K562 (cell line): ENCODE data around the gene LRFN4. TPM values are rescaled to one million over a fixed set of nuclear protein-coding genes. Genes with fewer than 3 reads are reported as not detected.

Experiments used
- ARNT ChIP-seq, 2 experiments: fragments of 450-650 bp; IDR thresholded peaks; 2 replicates each; pipeline ENCODE4 v1.6.1; 2016; ENCODE audit warnings: mild to moderate bottlenecking in 1 of 2
- BRD4 ChIP-seq: fragments of 200-600 bp; sonication (generic); IDR thresholded peaks from 2 replicates; pipeline ENCODE4 v1.6.1; 2017; ENCODE audit warnings: inconsistent platforms
- CBX1 ChIP-seq: sonication (generic); IDR thresholded peaks from 2 replicates; pipeline ENCODE4 v1.6.1; 2016; ENCODE audit warnings: antibody characterized with exemption, low read depth, mild to moderate bottlenecking
- FIP1L1 ChIP-seq: fragments of 200-400 bp; formaldehyde crosslinking; IDR thresholded peaks from 2 replicates; pipeline ENCODE4 v1.6.1; 2018; ENCODE audit warnings: mild to moderate bottlenecking, low read depth, low read length; ENCODE audit not compliant: poor library complexity, severe bottlenecking
- FOXJ2 ChIP-seq: fragments of 200-800 bp; sonication (Bioruptor generic); IDR thresholded peaks from 2 replicates; pipeline ENCODE4 v1.6.1; 2016; ENCODE audit warnings: missing genetic modification characterization, missing compliant biosample characterization
- GABPA ChIP-seq: fragments of 200-800 bp; sonication (Bioruptor generic); conservative IDR thresholded peaks from 2 replicates; pipeline ENCODE4 v1.6.1; 2016; ENCODE audit warnings: low read depth, missing genetic modification characterization, missing compliant biosample characterization
- HMG20B ChIP-seq: fragments of 250-450 bp; sonication (Bioruptor Pico); IDR thresholded peaks from 2 replicates; pipeline ENCODE4 v1.5.0; 2021; ENCODE audit warnings: mild to moderate bottlenecking
- KLF10 ChIP-seq: fragments of 250-450 bp; sonication (Bioruptor Pico); IDR thresholded peaks from 2 replicates; pipeline ENCODE4 v1.6.1; 2021; ENCODE audit warnings: matching md5 sums
- MYNN ChIP-seq, 2 experiments: sonication (generic); formaldehyde crosslinking in 1 of 2; IDR thresholded peaks; 2 replicates each; pipeline versions ENCODE4 v1.5.0 to v1.6.1; 2016 to 2020; ENCODE audit warnings: antibody characterized with exemption in 1 of 2, missing genetic modification reagents in 1 of 2
- PCBP1 ChIP-seq: fragments of 200-400 bp; formaldehyde crosslinking; IDR thresholded peaks from 2 replicates; pipeline ENCODE4 v1.6.1; 2018; ENCODE audit warnings: mild to moderate bottlenecking, low read depth, low read length; ENCODE audit not compliant: poor library complexity, severe bottlenecking
- POLR2G ChIP-seq: fragments of 200-400 bp; formaldehyde crosslinking; IDR thresholded peaks from 2 replicates; pipeline ENCODE4 v1.6.1; 2017; ENCODE audit warnings: low read depth, mild to moderate bottlenecking, antibody characterized with exemption, low read length, moderate library complexity
- PYGO2 ChIP-seq: fragments of 450-650 bp; IDR thresholded peaks from 2 replicates; pipeline ENCODE4 v1.6.1; 2016; ENCODE audit warnings: mild to moderate bottlenecking, missing genetic modification characterization, moderate library complexity, missing compliant biosample characterization
- SIRT6 ChIP-seq: IDR thresholded peaks from one replicate; pipeline ENCODE4 v1.6.1; 2012; ENCODE audit warnings: low read depth, mild to moderate bottlenecking, control low read depth, inconsistent platforms, low read length, moderate library complexity
- TAL1 ChIP-seq: fragments of 450-650 bp; IDR thresholded peaks from 2 replicates; pipeline ENCODE4 v1.6.1; 2016; ENCODE audit warnings: mild to moderate bottlenecking
- TCFL5 ChIP-seq: fragments of 250-450 bp; sonication (Bioruptor Pico); conservative IDR thresholded peaks from 2 replicates; pipeline ENCODE4 v1.6.1; 2021; ENCODE audit warnings: mild to moderate bottlenecking, moderate library complexity, matching md5 sums
- U2AF1 ChIP-seq: fragments of 200-400 bp; formaldehyde crosslinking; optimal IDR thresholded peaks from 2 replicates; pipeline ENCODE3; 2017; ENCODE audit warnings: mild to moderate bottlenecking, low read depth, low read length, moderate library complexity
- UBTF ChIP-seq, 2 experiments: IDR thresholded peaks; 2 replicates each; pipeline ENCODE4 v1.6.1; 2012; ENCODE audit warnings: improper control_type of control experiment in 2 of 2, low read depth in 2 of 2, low read length in 2 of 2, borderline replicate concordance in 1 of 2
- ZKSCAN8 ChIP-seq: fragments of 200-800 bp; sonication (Bioruptor generic); IDR thresholded peaks from 2 replicates; pipeline ENCODE4 v1.6.1; 2016; ENCODE audit warnings: missing genetic modification characterization, missing compliant biosample characterization
- ZNF12 ChIP-seq: sonication (generic); formaldehyde crosslinking; IDR thresholded peaks from 2 replicates; pipeline ENCODE4 v1.4.0; 2020; ENCODE audit warnings: mild to moderate bottlenecking, missing genetic modification reagents
- ZNF184 ChIP-seq: sonication (generic); formaldehyde crosslinking; IDR thresholded peaks from 2 replicates; pipeline ENCODE4 v1.5.0; 2020; ENCODE audit warnings: missing genetic modification reagents
- ZNF707 ChIP-seq: fragments of 250-450 bp; sonication (Bioruptor Pico); conservative IDR thresholded peaks from 2 replicates; pipeline ENCODE4 v1.8.0; 2022; ENCODE audit warnings: inconsistent platforms, mild to moderate bottlenecking, moderate library complexity
- ZNF830 ChIP-seq: fragments of 250-450 bp; sonication (Bioruptor Pico); IDR thresholded peaks from 2 replicates; pipeline ENCODE4 v1.5.0; 2021; ENCODE audit warnings: mild to moderate bottlenecking
- polyA plus RNA-seq, 8 experiments: library from polyadenylated mRNA; depleted of rRNA in 4 of 8; stranded (reverse) in 5 of 8; unstranded in 3 of 8; fragments of >200 nt; fragmentation: Nextera tagmentation in 2 of 8; fragmentation: Illumina TruSeq in 1 of 8; extraction: Ambion mirVana in 2 of 8; extraction: Trizol in 1 of 8; gene quantifications; 2 replicates each; pipeline versions ENCODE4 v1.2.1 to v1.2.3, GENCODE V29; 2011 to 2014; ENCODE audit warnings: inconsistent platforms in 1 of 8, missing spikeins in 1 of 8
- total RNA-seq, 7 experiments: library from RNA; depleted of rRNA in 6 of 7; stranded (reverse); fragments of >200 nt in 6 of 7; fragmentation: Illumina TruSeq in 2 of 7; extraction: Trizol in 2 of 7; gene quantifications; 2 replicates each; pipeline versions ENCODE4 v1.2.1 to v1.2.3, GENCODE V29; 2011 to 2021; ENCODE audit warnings: low replicate concordance in 1 of 7

Gene LRFN4
- total and polyA plus RNA-seq, 9 of the 15 experiments (the other 6 are each of a cell fraction or from before 2014, with no cell fraction given): 0.10 to 60.1 (median 6.7) TPM

GRCh38 chr11:66842896-66843775 lies 13.7 kb upstream of the LRFN4 start, which contains the start of gene RCE1 (continued):
- TF ChIP-seq ZKSCAN8: no peak
- peak; percentile 16; the same call in 1 of the 2 replicates for TF ChIP-seq MYNN (IDR thresholded peaks at IDR 0.05)
- TF ChIP-seq MYNN (CRISPR knock-in tag; IDR thresholded peaks at IDR 0.05): no peak
- TF ChIP-seq FIP1L1: peak; percentile 84
- no peak for TF ChIP-seq UBTF (IDR thresholded peaks at IDR 0.05; ENCODE audit: borderline replicate concordance in 1 of 2, low read depth in 2 of 2, low read length in 2 of 2)
- TF ChIP-seq POLR2G: peak; percentile 97
- peak; percentile 74 for TF ChIP-seq GABPA (tag)
- no peak for TF ChIP-seq ZNF184
- TF ChIP-seq BRD4: no peak; the same call in 1 of the 2 replicates
- no peak for TF ChIP-seq HMG20B (CRISPR knock-in tag)
- no peak for TF ChIP-seq FOXJ2 (tag)
- no peak for TF ChIP-seq TAL1
- TF ChIP-seq TCFL5 (CRISPR knock-in tag): no peak
- no peak for TF ChIP-seq ARNT (IDR thresholded peaks at IDR 0.05)
- peak; percentile 86 for TF ChIP-seq ZNF12
- TF ChIP-seq CBX1: peak; percentile 65; the same call in 1 of the 2 replicates
- TF ChIP-seq PCBP1: no peak
- no peak for TF ChIP-seq SIRT6
- TF ChIP-seq U2AF1: peak; percentile 45
- peak; percentile 80; the same call in 1 of the 2 replicates for TF ChIP-seq ZNF830 (CRISPR knock-in tag)
- TF ChIP-seq PYGO2: no peak
- no peak for TF ChIP-seq KLF10 (CRISPR knock-in tag)
- TF ChIP-seq ZNF707 (CRISPR knock-in tag): no peak
